ENCODE measurements around the gene OLFML2B.

The OLFML2B gene

DNA sequence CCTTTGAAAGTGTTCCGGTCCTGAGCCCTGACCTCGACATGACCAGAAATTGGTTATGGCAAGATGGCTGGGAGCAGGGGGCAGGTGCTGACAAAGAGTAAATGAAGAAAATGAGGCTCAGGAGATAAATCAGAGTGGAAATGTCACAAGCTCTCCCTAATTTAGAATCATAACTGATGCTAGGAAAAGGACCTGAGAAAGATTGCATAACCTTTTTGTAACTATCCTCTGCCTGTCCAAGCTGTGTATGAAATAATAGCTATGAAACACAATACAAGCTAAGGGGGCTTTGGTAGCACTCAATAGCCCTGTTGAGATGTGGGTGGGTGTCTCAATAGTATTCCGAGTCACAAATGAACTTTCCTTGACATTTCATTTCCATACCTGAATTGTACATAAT lies 32.9 kb upstream of the OLFML2B start:
- no peak overlapping the region for H3K27ac ChIP-seq (ENCODE audit: extremely low read depth, low read depth, low read length)
- H3K4me3 ChIP-seq (ENCODE audit: low read depth, low read length) = no peak overlapping the region
- H3K9me3 ChIP-seq (ENCODE audit: control insufficient read depth, insufficient read depth, low read depth, low read length) = no peaks in the 10 kb centered on the region
- no peaks in the 10 kb centered on the region for H3K4me1 ChIP-seq (ENCODE audit: control insufficient read depth, insufficient read depth, low read length)
- TF ChIP-seq ZFP69B (tag by site-specific recombination; IDR thresholded peaks at IDR 0.05) (no peak), ZSCAN30 (tag by site-specific recombination; IDR thresholded peaks at IDR 0.05) (no peak), FEZF1 (tag by site-specific recombination; IDR thresholded peaks at IDR 0.05) (no peak), ZNF768 (tag by site-specific recombination; IDR thresholded peaks at IDR 0.05) (no peak), ZNF16 (tag by site-specific recombination; IDR thresholded peaks at IDR 0.05; ENCODE audit: low read depth) (no peak), ZSCAN23 (tag by site-specific recombination; IDR thresholded peaks at IDR 0.05) (no peak), HOXA7 (CRISPR knock-in tag; IDR thresholded peaks at IDR 0.05; ENCODE audit: borderline replicate concordance) (no peak), ZNF792 (tag by site-specific recombination; IDR thresholded peaks at IDR 0.05) (no peak)
- TF ChIP-seq, protein P1, sequence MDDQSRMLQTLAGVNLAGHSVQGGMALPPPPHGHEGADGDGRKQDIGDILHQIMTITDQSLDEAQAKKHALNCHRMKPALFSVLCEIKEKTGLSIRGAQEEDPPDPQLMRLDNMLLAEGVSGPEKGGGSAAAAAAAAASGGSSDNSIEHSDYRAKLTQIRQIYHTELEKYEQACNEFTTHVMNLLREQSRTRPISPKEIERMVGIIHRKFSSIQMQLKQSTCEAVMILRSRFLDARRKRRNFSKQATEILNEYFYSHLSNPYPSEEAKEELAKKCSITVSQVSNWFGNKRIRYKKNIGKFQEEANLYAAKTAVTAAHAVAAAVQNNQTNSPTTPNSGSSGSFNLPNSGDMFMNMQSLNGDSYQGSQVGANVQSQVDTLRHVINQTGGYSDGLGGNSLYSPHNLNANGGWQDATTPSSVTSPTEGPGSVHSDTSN (CRISPR knock-in tag; IDR thresholded peaks at IDR 0.05) = no peak
- TF ChIP-seq, protein P2, sequence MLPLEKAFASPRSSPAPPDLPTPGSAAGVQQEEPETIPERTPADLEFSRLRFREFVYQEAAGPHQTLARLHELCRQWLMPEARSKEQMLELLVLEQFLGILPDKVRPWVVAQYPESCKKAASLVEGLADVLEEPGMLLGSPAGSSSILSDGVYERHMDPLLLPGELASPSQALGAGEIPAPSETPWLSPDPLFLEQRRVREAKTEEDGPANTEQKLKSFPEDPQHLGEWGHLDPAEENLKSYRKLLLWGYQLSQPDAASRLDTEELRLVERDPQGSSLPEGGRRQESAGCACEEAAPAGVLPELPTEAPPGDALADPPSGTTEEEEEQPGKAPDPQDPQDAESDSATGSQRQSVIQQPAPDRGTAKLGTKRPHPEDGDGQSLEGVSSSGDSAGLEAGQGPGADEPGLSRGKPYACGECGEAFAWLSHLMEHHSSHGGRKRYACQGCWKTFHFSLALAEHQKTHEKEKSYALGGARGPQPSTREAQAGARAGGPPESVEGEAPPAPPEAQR (tag by site-specific recombination; IDR thresholded peaks at IDR 0.05) = no peak
- TF ChIP-seq, protein P3, sequence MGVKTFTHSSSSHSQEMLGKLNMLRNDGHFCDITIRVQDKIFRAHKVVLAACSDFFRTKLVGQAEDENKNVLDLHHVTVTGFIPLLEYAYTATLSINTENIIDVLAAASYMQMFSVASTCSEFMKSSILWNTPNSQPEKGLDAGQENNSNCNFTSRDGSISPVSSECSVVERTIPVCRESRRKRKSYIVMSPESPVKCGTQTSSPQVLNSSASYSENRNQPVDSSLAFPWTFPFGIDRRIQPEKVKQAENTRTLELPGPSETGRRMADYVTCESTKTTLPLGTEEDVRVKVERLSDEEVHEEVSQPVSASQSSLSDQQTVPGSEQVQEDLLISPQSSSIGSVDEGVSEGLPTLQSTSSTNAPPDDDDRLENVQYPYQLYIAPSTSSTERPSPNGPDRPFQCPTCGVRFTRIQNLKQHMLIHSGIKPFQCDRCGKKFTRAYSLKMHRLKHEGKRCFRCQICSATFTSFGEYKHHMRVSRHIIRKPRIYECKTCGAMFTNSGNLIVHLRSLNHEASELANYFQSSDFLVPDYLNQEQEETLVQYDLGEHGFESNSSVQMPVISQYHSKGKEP (tag by site-specific recombination; IDR thresholded peaks at IDR 0.05) = no peak
- POLR2A ChIA-PET = no interaction called here
- H3K36me3 ChIP-seq (ENCODE audit: control insufficient read depth in 2 of 2, insufficient read depth in 1 of 2, low read length in 2 of 2) = no peaks in the 10 kb centered on the region
- CTCF ChIA-PET = interaction anchor here (0.5 to 2.0 kb wide), 43 partner anchors 9 to 800 kb away, joined by 3 to 53 read pairs (median 4); no protein-coding TSS in a partner anchor

GRCh38 chr1:162056043-162056442 lies 32.4 kb upstream of the OLFML2B start:
- Histone ChIP-seq H3K36me3 (ENCODE audit: control insufficient read depth in 2 of 2, insufficient read depth in 1 of 2, low read length in 2 of 2) (no peaks in the 10 kb centered on the region), H3K4me3 (ENCODE audit: low read depth, low read length) (no peak overlapping the region), H3K4me1 (ENCODE audit: control insufficient read depth, insufficient read depth, low read length) (no peaks in the 10 kb centered on the region), H3K9me3 (ENCODE audit: control insufficient read depth, insufficient read depth, low read depth, low read length) (no peaks in the 10 kb centered on the region), H3K27ac (ENCODE audit: extremely low read depth, low read depth, low read length) (no peak overlapping the region)
- ChIA-PET POLR2A (no interaction called here), CTCF (interaction anchor here (0.5 to 2.0 kb wide), 43 partner anchors 8 to 774 kb away, joined by 3 to 53 read pairs (median 4); no protein-coding TSS in a partner anchor)
- TF ChIP-seq ZBTB17 (tag by site-specific recombination; IDR thresholded peaks at IDR 0.05) (0 out of 2 replicates have a peak, but pooled peaks have one; percentile 30), ZNF830 (tag by site-specific recombination; IDR thresholded peaks at IDR 0.05; ENCODE audit: low read depth) (no peak), KLF8 (tag by site-specific recombination; IDR thresholded peaks at IDR 0.05) (no peak), TCF7L2 (IDR thresholded peaks at IDR 0.05; ENCODE audit: borderline replicate concordance, low read depth, low read length) (no peak), ZNF645 (tag by site-specific recombination; IDR thresholded peaks at IDR 0.05) (no peak), ZNF366 (tag by site-specific recombination; conservative IDR thresholded peaks at IDR 0.05) (no peak), ZNF561 (tag by site-specific recombination; IDR thresholded peaks at IDR 0.05; ENCODE audit: borderline replicate concordance) (0 out of 2 replicates have a peak, but pooled peaks have one; percentile 23), GLIS1 (tag by site-specific recombination; IDR thresholded peaks at IDR 0.05) (peak; percentile 59), ZNF571 (tag by site-specific recombination; IDR thresholded peaks at IDR 0.05) (no peak), GLIS2 (tag by site-specific recombination; IDR thresholded peaks at IDR 0.05) (peak; percentile 65), ZXDB (tag by site-specific recombination; IDR thresholded peaks at IDR 0.05) (0 out of 2 replicates have a peak, but pooled peaks have one; percentile 13), ZNF248 (tag by site-specific recombination; IDR thresholded peaks at IDR 0.05) (no peak), ZNF660 (tag by site-specific recombination; IDR thresholded peaks at IDR 0.05) (peak; percentile 62; the same call in 1 of the 2 replicates)
- TF ChIP-seq, protein P4, sequence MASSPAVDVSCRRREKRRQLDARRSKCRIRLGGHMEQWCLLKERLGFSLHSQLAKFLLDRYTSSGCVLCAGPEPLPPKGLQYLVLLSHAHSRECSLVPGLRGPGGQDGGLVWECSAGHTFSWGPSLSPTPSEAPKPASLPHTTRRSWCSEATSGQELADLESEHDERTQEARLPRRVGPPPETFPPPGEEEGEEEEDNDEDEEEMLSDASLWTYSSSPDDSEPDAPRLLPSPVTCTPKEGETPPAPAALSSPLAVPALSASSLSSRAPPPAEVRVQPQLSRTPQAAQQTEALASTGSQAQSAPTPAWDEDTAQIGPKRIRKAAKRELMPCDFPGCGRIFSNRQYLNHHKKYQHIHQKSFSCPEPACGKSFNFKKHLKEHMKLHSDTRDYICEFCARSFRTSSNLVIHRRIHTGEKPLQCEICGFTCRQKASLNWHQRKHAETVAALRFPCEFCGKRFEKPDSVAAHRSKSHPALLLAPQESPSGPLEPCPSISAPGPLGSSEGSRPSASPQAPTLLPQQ (tag by site-specific recombination; IDR thresholded peaks at IDR 0.05) = no peak
- TF ChIP-seq, protein P5, sequence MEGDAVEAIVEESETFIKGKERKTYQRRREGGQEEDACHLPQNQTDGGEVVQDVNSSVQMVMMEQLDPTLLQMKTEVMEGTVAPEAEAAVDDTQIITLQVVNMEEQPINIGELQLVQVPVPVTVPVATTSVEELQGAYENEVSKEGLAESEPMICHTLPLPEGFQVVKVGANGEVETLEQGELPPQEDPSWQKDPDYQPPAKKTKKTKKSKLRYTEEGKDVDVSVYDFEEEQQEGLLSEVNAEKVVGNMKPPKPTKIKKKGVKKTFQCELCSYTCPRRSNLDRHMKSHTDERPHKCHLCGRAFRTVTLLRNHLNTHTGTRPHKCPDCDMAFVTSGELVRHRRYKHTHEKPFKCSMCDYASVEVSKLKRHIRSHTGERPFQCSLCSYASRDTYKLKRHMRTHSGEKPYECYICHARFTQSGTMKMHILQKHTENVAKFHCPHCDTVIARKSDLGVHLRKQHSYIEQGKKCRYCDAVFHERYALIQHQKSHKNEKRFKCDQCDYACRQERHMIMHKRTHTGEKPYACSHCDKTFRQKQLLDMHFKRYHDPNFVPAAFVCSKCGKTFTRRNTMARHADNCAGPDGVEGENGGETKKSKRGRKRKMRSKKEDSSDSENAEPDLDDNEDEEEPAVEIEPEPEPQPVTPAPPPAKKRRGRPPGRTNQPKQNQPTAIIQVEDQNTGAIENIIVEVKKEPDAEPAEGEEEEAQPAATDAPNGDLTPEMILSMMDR (tag by site-specific recombination; IDR thresholded peaks at IDR 0.05) = peak; percentile 96
- TF ChIP-seq, protein P6, sequence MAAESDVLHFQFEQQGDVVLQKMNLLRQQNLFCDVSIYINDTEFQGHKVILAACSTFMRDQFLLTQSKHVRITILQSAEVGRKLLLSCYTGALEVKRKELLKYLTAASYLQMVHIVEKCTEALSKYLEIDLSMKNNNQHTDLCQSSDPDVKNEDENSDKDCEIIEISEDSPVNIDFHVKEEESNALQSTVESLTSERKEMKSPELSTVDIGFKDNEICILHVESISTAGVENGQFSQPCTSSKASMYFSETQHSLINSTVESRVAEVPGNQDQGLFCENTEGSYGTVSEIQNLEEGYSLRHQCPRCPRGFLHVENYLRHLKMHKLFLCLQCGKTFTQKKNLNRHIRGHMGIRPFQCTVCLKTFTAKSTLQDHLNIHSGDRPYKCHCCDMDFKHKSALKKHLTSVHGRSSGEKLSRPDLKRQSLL (tag by site-specific recombination; IDR thresholded peaks at IDR 0.05) = no peak

Data from HEK293 (cell line).